Measurements from ENCODE around the gene VPS8. TPM values are rescaled to one million over a fixed set of nuclear protein-coding genes. Genes with fewer than 3 reads are reported as not detected.
"Not testable (repeated sequence)": the region's sequence is repeated elsewhere in the genome, so short reads cannot be mapped to it uniquely, and the experiment has no call there.

The VPS8 gene
- total and polyA plus RNA-seq, 2 of the 13 experiments (the other 11 are each of a cell fraction or from before 2014, with no cell fraction given) = 14.2 to 35.1 TPM

DNA sequence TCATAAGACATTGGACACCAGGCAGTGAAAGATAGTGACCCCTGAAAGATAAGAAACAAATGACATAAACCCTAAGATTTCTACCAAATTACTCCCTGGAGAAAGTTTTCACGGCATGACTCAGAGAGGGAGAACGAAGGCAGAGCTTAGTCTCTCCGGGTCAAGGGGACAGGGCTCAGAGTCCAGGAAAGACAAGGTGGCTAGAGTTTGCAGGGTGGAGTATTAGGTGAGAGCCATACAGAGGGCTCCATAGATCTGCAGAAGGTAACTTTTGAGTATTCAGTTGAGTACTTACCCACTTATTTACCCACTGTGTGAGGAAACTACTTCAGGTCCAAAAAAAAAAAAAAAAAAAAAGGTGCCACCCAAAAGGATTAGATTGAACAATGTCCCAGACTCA lies 197.7 kb downstream of the VPS8 start:
- CTCF ChIA-PET (ENCODE audit: low intra/inter-chr PET ratio, low total read pairs) = no interaction called here
- in situ Hi-C loops (cut with HindIII; ENCODE audit: extremely low pct_ligation_motif_present, low pct_unique_long_range_greater_than_20kb) = no loop called here
- H3K27ac ChIP-seq (ENCODE audit: extremely low read length, insufficient read depth, low read length) = no peak overlapping the region
- peaks cover 7% of the 10 kb centered on the region for H3K4me1 ChIP-seq (ENCODE audit: insufficient read depth, low read length)
- ATAC-seq = no peak
- WGBS (ENCODE audit: low lambda C conversion rate) = 77% methylated on average over 3 of the region's 3 CpGs
- TF ChIP-seq SYNCRIP (IDR thresholded peaks at IDR 0.05; ENCODE audit: insufficient read depth, low read depth, low read length) (no peak), RFX3 (CRISPR knock-in tag; IDR thresholded peaks at IDR 0.05) (no peak), ZMYM4 (CRISPR knock-in tag; IDR thresholded peaks at IDR 0.05) (no peak), MAFF (IDR thresholded peaks at IDR 0.05; ENCODE audit: low read depth, low read length) (no peak)
- H4K20me1 ChIP-seq (ENCODE audit: insufficient read depth, low read length) = no peaks in the 10 kb centered on the region
- no peak overlapping the region for H3K4me3 ChIP-seq (replicated peaks in 1 of 3; ENCODE audit: insufficient read depth in 1 of 3, low read depth in 2 of 3, low read length in 3 of 3)
- no peak overlapping the region for H2AFZ ChIP-seq (ENCODE audit: low read length)
- H3K79me2 ChIP-seq (ENCODE audit: insufficient read depth, low read length) = no peaks in the 10 kb centered on the region
- H3K9me3 ChIP-seq (ENCODE audit: low read length) = no peaks in the 10 kb centered on the region
- no TSS peak for BruUV-seq (replicated peaks)
- H3K9ac ChIP-seq (ENCODE audit: insufficient read depth, low read depth, low read length) = no peak overlapping the region
- no peak overlapping the region for H3K4me2 ChIP-seq (ENCODE audit: low read depth, low read length)
- H3K27me3 ChIP-seq (ENCODE audit: control insufficient read depth in 1 of 2, insufficient read depth in 2 of 2, low read length in 2 of 2) = no peaks in the 10 kb centered on the region; a peak in 1 of 5 replicates
- no peak for DNase-seq (ENCODE audit: low spot score)
- FAIRE-seq = no peak
- H3K36me3 ChIP-seq (replicated peaks in 1 of 2; ENCODE audit: control insufficient read depth in 1 of 2, insufficient read depth in 2 of 2, low read length in 2 of 2) = 0 out of 5 replicates have a peak, but pooled peaks cover 0 to 4% of the 10 kb centered on the region in 2 experiments
- POLR2A ChIA-PET = no interaction called here
- intact Hi-C loops (cut with micrococcal nuclease; ENCODE audit: unreplicated experiment) = no loop called here

DNA sequence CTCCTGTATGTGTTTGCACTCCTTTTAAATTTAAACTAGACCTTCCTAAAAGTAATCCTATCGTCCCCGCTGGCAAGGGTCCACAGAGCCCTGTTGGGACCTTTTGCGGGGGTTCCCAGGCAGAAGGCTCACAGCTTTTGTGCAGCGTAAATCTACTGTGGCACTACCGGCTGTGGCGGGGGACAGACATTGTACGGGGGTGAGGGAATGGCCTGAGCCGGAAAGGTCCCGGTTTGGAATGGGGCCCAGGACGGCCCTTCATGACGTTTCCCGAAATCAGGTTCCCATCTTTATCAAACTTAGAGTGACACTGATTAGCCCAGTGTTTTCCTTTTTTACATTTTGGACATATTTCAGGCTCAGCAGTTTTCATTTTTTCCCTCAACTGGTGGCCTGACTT lies 205.6 kb downstream of the VPS8 start:
- H3K79me2 ChIP-seq (ENCODE audit: insufficient read depth, low read length); in situ Hi-C loops (cut with HindIII; ENCODE audit: extremely low pct_ligation_motif_present, low pct_unique_long_range_greater_than_20kb); H3K4me2 ChIP-seq (ENCODE audit: low read depth, low read length); H3K4me3 ChIP-seq (replicated peaks in 1 of 3; ENCODE audit: insufficient read depth in 1 of 3, low read depth in 2 of 3, low read length in 3 of 3); BruUV-seq (replicated peaks); FAIRE-seq; H3K36me3 ChIP-seq (replicated peaks in 1 of 2; ENCODE audit: control insufficient read depth in 1 of 2, insufficient read depth in 2 of 2, low read length in 2 of 2); CTCF ChIA-PET (ENCODE audit: low intra/inter-chr PET ratio, low total read pairs); H2AFZ ChIP-seq (ENCODE audit: low read length); ATAC-seq; POLR2A ChIA-PET; H3K9ac ChIP-seq (ENCODE audit: insufficient read depth, low read depth, low read length); DNase-seq (ENCODE audit: low spot score); H3K4me1 ChIP-seq (ENCODE audit: insufficient read depth, low read length); intact Hi-C loops (cut with micrococcal nuclease; ENCODE audit: unreplicated experiment); H3K27me3 ChIP-seq (ENCODE audit: control insufficient read depth in 1 of 2, insufficient read depth in 2 of 2, low read length in 2 of 2); H3K27ac ChIP-seq (ENCODE audit: extremely low read length, insufficient read depth, low read length); H4K20me1 ChIP-seq (ENCODE audit: insufficient read depth, low read length): not testable (repeated sequence)
- WGBS (ENCODE audit: low lambda C conversion rate) = 91% methylated on average over 9 of the region's 12 CpGs
- H3K9me3 ChIP-seq (ENCODE audit: low read length) = peaks cover 14% of the 10 kb centered on the region

DNA sequence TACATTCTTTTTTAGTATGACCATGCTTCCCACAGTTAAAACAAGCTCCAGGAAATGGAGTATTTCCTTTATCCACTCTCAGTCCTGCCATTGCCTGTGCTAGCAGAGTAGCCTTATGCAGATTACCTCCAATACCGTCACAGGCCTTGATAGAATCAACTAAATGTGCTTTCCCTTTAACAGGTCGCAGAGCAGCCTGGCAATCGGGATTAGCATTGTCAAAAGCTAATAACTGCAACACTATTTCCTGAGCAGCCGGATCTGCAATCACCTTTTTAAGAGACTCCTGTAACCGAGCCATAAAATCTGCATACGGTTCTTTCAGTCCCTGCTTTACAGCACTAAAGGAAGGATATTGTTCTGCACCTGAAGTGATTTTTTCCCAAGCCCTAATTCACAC lies 206.0 kb downstream of the VPS8 start:
- H3K4me1 ChIP-seq (ENCODE audit: insufficient read depth, low read length); H3K27ac ChIP-seq (ENCODE audit: extremely low read length, insufficient read depth, low read length); H3K4me3 ChIP-seq (replicated peaks in 1 of 3; ENCODE audit: insufficient read depth in 1 of 3, low read depth in 2 of 3, low read length in 3 of 3); H3K4me2 ChIP-seq (ENCODE audit: low read depth, low read length); FAIRE-seq; BruUV-seq (replicated peaks); intact Hi-C loops (cut with micrococcal nuclease; ENCODE audit: unreplicated experiment); H3K79me2 ChIP-seq (ENCODE audit: insufficient read depth, low read length); H4K20me1 ChIP-seq (ENCODE audit: insufficient read depth, low read length); H3K36me3 ChIP-seq (replicated peaks in 1 of 2; ENCODE audit: control insufficient read depth in 1 of 2, insufficient read depth in 2 of 2, low read length in 2 of 2); H2AFZ ChIP-seq (ENCODE audit: low read length); CTCF ChIA-PET (ENCODE audit: low intra/inter-chr PET ratio, low total read pairs); DNase-seq (ENCODE audit: low spot score); H3K9ac ChIP-seq (ENCODE audit: insufficient read depth, low read depth, low read length); H3K27me3 ChIP-seq (ENCODE audit: control insufficient read depth in 1 of 2, insufficient read depth in 2 of 2, low read length in 2 of 2); ATAC-seq; in situ Hi-C loops (cut with HindIII; ENCODE audit: extremely low pct_ligation_motif_present, low pct_unique_long_range_greater_than_20kb); POLR2A ChIA-PET: not testable (repeated sequence)
- peaks cover 14% of the 10 kb centered on the region for H3K9me3 ChIP-seq (ENCODE audit: low read length)
- 96% methylated on average over 6 of the region's 6 CpGs for WGBS (ENCODE audit: low lambda C conversion rate)

All from HepG2 (cell line).